ENCODE data around the gene SPATS2L.

The SPATS2L gene

DNA sequence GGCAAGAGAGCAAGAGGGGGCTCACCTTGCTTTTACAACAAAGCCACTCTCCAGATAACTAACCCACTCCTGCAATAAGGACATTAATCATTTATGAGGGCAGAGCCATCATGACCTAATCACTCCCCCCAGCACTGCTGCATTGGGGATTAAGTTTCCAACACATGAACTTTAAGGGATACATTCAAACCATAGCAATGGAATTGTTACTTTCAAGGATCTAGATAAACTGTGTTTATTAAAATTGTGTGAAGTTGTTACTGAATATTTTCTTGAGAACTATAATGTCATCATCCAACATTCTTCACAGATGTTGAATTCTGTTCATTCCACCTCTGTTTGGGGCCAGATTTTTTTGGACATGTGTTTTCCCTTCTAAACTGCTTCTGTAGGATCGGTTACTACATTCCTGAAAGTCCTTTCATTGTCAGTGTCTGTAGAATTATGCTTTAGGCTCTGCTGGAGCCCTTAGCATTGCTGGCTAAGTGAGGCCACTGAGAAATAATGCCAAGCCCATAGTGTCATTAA lies 50.4 kb downstream of the SPATS2L start:
- Mint-ChIP-seq H3K27ac (no peak overlapping the region), H3K27me3 (no peaks in the 10 kb centered on the region), H3K36me3 (ENCODE audit: low read depth) (no peaks in the 10 kb centered on the region), H3K4me1 (ENCODE audit: low read depth) (no peaks in the 10 kb centered on the region), H3K4me3 (no peak overlapping the region), H3K9me3 (no peaks in the 10 kb centered on the region)
- no peak for DNase-seq

DNA sequence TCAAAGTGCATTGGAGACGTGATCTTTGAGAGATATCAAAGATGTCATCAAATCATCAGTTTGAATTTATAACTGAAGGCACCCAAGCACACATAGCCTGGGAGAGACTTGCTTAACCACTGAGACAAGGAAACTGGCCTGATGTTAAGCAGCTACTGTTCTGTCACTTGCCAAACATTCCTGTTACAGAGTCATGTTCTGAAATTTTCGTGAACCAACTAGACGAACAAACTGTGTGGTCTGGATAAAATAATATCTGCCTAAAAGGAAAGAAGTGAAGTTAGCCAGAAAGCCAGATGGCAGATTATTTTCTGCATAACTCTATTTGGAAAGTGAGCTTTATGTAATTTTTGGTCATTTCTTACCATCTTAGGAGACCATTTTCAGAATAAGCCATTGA lies 51.4 kb downstream of the SPATS2L start:
- no peaks in the 10 kb centered on the region for H3K36me3 Mint-ChIP-seq (ENCODE audit: low read depth)
- no peak overlapping the region for H3K27ac Mint-ChIP-seq
- H3K4me3 Mint-ChIP-seq: no peak overlapping the region
- H3K27me3 Mint-ChIP-seq: no peaks in the 10 kb centered on the region
- DNase-seq: no peak
- H3K9me3 Mint-ChIP-seq: no peaks in the 10 kb centered on the region
- H3K4me1 Mint-ChIP-seq (ENCODE audit: low read depth): no peaks in the 10 kb centered on the region

DNA sequence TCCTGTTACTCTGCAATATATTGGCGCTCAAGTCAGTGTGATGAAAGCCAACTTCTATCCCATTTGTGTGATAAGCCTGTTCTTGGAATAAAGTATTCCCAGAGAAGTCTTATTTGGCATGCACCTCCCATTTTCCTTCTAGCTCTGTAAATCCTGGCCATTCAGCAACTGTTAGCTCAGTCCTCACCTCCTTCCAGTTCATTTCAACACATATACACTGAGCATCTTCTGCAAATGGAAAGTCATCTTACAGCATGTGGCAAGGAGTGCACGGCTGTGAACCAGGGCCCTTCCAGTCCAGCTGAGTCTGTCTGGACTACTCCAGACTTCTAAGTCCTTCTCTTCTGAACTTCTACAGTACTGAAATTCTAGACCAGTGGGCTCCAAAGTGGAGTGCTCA lies 53.1 kb downstream of the SPATS2L start:
- Mint-ChIP-seq H3K9me3 (no peaks in the 10 kb centered on the region), H3K27me3 (no peaks in the 10 kb centered on the region), H3K36me3 (ENCODE audit: low read depth) (no peaks in the 10 kb centered on the region), H3K4me3 (no peak overlapping the region), H3K4me1 (ENCODE audit: low read depth) (no peaks in the 10 kb centered on the region), H3K27ac (no peak overlapping the region)
- no peak for DNase-seq

DNA sequence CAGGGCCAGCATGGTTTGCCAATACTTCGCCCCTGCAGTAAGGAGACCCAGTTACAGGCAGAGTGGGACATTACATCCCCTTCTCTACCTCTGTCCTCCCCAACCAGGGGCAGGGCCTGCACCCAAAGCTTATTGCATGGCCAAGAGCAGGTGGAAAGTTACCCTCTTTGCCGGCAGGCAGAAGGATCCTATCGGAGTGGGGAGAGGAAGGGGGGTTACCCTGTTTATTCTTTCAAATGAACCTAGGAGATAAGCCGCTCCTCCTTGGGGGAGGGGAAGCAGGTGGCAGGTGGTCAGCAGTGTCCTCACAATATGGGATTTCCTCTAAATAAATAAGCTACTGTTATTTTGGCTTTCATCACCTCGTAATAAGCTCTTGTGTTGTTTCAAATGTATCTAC lies 53.9 kb downstream of the SPATS2L start:
- DNase-seq: no peak
- H3K27me3 Mint-ChIP-seq: no peaks in the 10 kb centered on the region
- no peak overlapping the region for H3K27ac Mint-ChIP-seq
- H3K4me3 Mint-ChIP-seq: no peak overlapping the region
- no peaks in the 10 kb centered on the region for H3K4me1 Mint-ChIP-seq (ENCODE audit: low read depth)
- H3K36me3 Mint-ChIP-seq (ENCODE audit: low read depth): no peaks in the 10 kb centered on the region
- H3K9me3 Mint-ChIP-seq: no peaks in the 10 kb centered on the region

DNA sequence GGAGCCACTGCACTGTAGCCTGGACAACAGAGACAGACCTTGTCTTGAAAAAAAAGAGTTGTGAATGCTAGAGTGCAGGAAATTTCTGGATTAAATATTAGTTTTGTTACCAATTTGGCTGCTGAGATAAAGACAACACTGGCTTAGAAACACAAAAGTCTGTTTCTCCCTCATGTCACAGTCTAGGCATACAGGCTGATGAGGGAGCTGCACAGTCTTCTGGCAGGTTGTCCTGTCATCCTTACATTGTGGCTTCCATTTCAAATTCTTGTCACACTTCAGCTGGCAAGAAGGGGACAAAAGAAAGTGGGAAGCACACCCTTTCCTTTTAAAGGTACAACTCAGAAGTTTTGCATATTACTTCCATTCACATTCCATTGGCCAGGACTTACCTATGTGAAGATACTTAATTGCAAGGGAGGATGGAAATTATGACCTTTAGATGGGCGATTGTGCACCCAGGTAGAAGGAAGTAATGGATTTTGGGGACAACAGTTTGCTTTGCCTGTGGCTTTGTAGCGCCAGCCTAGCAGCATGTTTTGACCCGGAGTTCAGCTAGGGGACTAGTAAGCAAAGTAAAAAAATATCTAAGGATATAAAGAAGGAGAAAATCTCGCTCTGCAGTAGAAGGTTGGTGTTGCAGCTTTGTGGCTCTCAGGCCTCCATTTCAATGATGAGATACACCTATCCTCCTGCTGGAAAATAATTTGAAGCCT lies 55.9 kb downstream of the SPATS2L start:
- no peaks in the 10 kb centered on the region for H3K4me1 Mint-ChIP-seq (ENCODE audit: low read depth)
- no peaks in the 10 kb centered on the region for H3K27me3 Mint-ChIP-seq
- H3K9me3 Mint-ChIP-seq: no peaks in the 10 kb centered on the region
- DNase-seq: no peak
- H3K4me3 Mint-ChIP-seq: no peak overlapping the region
- no peak overlapping the region for H3K27ac Mint-ChIP-seq
- H3K36me3 Mint-ChIP-seq (ENCODE audit: low read depth): no peaks in the 10 kb centered on the region

DNA sequence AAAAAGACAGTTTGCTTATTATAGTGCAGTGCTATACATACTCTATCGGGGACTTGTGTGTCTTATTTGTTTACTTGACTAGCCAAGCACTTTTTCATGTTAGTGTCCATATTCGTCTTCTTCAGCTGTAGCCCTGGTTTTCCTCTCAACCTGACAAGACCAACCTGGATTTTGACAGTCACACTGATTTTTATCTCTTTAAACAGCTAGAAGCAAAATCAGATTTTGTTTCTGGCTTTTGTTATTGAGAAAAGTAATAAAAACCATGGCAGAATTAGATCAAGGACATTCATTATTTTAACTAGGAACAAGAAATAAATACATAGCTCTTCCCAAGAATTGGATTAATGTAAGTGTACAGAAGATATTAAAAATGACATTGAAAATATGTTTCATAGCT lies 56.8 kb downstream of the SPATS2L start:
- H3K9me3 Mint-ChIP-seq: no peaks in the 10 kb centered on the region
- H3K4me3 Mint-ChIP-seq: no peak overlapping the region
- H3K27ac Mint-ChIP-seq: no peak overlapping the region
- H3K27me3 Mint-ChIP-seq: no peaks in the 10 kb centered on the region
- no peaks in the 10 kb centered on the region for H3K4me1 Mint-ChIP-seq (ENCODE audit: low read depth)
- H3K36me3 Mint-ChIP-seq (ENCODE audit: low read depth): no peaks in the 10 kb centered on the region
- DNase-seq: no peak

DNA sequence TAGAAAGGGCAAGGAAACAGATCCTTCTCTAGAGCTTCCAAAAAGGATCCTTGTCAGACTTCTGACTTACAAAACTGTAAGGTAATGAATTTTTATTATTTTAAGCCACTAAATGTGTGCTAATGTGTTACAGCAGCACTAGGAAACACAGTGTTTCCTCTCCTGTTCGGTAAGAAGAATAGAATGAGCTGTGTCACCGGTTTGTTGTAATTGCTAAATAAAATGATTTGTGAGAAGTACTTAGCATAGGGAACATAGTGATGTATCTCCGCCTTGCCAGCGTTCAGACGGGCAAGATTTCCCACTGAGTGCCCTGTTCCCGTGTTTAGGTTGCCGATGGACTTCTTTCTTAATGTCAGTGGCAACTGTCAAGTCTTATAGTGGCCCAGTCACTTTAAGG lies 57.6 kb downstream of the SPATS2L start:
- Mint-ChIP-seq H3K4me3 (no peak overlapping the region), H3K9me3 (no peaks in the 10 kb centered on the region), H3K36me3 (ENCODE audit: low read depth) (no peaks in the 10 kb centered on the region), H3K27ac (no peak overlapping the region), H3K4me1 (ENCODE audit: low read depth) (no peaks in the 10 kb centered on the region), H3K27me3 (no peaks in the 10 kb centered on the region)
- no peak for DNase-seq

DNA sequence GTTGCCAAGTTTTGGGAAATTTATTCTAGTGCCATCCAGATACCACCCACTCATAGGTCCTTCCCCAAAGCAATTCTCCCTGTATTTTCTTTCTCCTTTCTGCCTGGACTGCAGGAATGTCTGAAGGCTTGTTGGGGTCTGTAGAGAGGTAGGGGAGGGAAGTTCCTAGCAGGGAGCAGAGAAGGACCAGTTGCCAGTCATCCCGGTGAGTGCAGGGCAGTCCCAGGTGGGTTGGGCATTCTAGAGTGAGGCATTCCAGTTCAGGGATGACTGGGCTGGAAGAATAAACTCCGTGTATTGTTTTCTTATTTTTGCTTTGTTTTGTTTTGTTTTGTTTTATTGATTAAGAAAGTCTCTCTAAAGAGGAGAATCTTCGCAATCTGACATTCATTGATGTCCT lies 58.1 kb downstream of the SPATS2L start:
- no peaks in the 10 kb centered on the region for H3K36me3 Mint-ChIP-seq (ENCODE audit: low read depth)
- H3K27me3 Mint-ChIP-seq: no peaks in the 10 kb centered on the region
- no peaks in the 10 kb centered on the region for H3K4me1 Mint-ChIP-seq (ENCODE audit: low read depth)
- H3K9me3 Mint-ChIP-seq: no peaks in the 10 kb centered on the region
- H3K27ac Mint-ChIP-seq: no peak overlapping the region
- H3K4me3 Mint-ChIP-seq: no peak overlapping the region
- DNase-seq: no peak

DNA sequence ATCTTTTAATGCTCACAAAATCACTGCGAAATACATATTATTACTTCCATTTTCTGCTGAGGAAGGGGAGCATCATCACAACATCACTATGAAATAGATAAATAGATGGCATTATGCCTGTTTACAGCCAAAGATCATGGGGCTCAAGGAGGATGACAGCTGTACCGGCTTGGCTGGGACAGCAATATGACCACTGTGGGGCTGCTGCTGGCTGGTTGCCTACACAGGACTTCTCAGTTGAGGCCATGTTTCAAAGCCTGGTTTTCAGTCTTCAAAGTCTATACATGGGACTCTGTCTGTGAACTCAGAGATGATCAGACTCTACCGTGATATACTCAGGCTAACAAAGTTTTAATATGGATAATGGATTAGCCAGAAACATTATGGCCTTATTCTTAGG lies 58.7 kb downstream of the SPATS2L start:
- no peaks in the 10 kb centered on the region for H3K36me3 Mint-ChIP-seq (ENCODE audit: low read depth)
- H3K4me1 Mint-ChIP-seq (ENCODE audit: low read depth): no peaks in the 10 kb centered on the region
- no peaks in the 10 kb centered on the region for H3K27me3 Mint-ChIP-seq
- no peaks in the 10 kb centered on the region for H3K9me3 Mint-ChIP-seq
- no peak overlapping the region for H3K4me3 Mint-ChIP-seq
- DNase-seq: no peak
- no peak overlapping the region for H3K27ac Mint-ChIP-seq

DNA sequence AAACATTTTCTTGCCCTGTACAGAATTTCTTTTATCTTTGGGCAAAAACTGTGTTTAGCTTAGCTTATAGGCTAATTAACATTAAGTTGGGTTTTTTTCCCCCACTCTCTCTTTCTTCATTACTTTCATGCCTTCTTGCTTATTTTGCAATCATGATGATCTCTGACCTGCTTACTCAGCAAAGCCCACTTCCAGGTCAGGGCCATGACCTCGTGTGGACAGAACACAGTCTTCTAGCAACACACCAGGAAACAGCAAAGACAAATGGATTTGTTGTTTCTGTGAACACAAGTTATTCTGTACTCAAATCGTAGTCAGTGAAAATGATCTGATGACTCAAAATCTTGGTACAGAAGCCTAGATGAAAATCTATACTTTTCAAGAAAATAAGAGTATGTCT lies 60.7 kb downstream of the SPATS2L start:
- no peaks in the 10 kb centered on the region for H3K4me1 Mint-ChIP-seq (ENCODE audit: low read depth)
- H3K9me3 Mint-ChIP-seq: no peaks in the 10 kb centered on the region
- no peak for DNase-seq
- no peaks in the 10 kb centered on the region for H3K36me3 Mint-ChIP-seq (ENCODE audit: low read depth)
- H3K4me3 Mint-ChIP-seq: no peak overlapping the region
- H3K27ac Mint-ChIP-seq: no peak overlapping the region
- no peaks in the 10 kb centered on the region for H3K27me3 Mint-ChIP-seq

DNA sequence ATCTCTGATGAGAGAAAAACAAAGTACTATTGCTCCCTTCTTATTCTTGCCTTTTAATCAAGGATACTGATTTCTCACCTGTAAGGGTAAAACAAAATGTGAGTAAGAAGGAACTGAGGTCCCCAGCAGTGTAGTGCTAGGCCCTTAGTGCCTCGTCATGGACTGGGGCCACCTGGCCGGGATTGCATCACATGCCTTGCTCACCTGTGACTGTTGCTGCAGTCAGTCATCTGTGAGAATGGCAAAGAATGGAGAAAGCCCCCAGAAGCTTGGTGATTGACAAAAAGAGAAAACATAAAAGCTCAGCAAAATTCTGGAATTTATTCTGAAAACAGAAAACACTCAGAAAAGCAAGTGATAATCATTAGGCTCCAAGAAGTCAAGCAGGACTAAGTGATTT lies 63.4 kb downstream of the SPATS2L start:
- DNase-seq: no peak
- H3K4me1 Mint-ChIP-seq (ENCODE audit: low read depth): peaks cover 23% of the 10 kb centered on the region
- no peak overlapping the region for H3K4me3 Mint-ChIP-seq
- H3K9me3 Mint-ChIP-seq: no peaks in the 10 kb centered on the region
- no peaks in the 10 kb centered on the region for H3K36me3 Mint-ChIP-seq (ENCODE audit: low read depth)
- no peaks in the 10 kb centered on the region for H3K27me3 Mint-ChIP-seq
- H3K27ac Mint-ChIP-seq: no peak overlapping the region

DNA sequence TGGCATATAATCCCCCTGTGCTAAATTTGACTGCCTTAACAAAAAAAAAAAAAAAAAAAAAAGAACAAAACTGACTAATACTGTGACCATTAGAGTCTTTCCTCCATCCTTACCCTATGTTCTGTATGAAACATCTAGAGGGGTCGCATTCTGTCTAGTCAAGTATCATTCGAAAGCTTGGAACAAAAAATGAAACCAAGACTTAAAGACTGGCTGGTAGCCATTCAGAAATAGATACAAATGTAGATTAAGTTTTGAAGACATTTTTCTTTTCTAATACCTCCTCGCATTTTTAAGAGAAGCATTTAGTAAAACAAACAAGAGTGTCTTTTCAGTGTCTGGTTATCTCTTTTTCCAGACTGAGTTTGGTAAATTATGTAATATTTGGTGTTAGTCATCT lies 66.7 kb downstream of the SPATS2L start:
- Mint-ChIP-seq H3K4me1 (ENCODE audit: low read depth) (peaks cover 52% of the 10 kb centered on the region), H3K27ac (peak overlapping the region; percentile 46), H3K4me3 (peak overlapping the region; percentile 71), H3K36me3 (ENCODE audit: low read depth) (no peaks in the 10 kb centered on the region), H3K9me3 (no peaks in the 10 kb centered on the region), H3K27me3 (no peaks in the 10 kb centered on the region)
- no peak for DNase-seq

DNA sequence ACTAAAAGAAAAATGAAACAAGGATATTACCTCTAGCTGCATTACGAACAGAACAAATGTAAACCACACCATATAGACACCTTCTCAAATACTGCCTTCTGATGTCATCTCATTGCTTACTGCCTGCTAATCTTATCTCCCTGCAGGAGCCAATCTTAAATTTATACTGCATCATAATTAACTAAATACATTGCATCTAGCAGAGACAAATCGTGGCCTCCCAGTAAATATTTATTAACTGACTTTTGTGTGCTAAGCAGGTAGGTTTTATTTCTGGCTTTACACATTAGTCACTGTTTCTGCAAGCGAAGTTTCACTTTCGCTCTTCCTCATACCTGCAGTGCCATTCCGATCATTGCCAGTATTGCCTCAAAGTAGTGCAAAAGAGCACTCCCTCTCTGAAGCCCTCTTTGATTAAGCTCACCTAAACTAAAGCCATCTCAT lies 67.5 kb downstream of the SPATS2L start:
- H3K4me3 Mint-ChIP-seq: peak overlapping the region; percentile 71
- H3K4me1 Mint-ChIP-seq (ENCODE audit: low read depth): peaks cover 52% of the 10 kb centered on the region

DNA sequence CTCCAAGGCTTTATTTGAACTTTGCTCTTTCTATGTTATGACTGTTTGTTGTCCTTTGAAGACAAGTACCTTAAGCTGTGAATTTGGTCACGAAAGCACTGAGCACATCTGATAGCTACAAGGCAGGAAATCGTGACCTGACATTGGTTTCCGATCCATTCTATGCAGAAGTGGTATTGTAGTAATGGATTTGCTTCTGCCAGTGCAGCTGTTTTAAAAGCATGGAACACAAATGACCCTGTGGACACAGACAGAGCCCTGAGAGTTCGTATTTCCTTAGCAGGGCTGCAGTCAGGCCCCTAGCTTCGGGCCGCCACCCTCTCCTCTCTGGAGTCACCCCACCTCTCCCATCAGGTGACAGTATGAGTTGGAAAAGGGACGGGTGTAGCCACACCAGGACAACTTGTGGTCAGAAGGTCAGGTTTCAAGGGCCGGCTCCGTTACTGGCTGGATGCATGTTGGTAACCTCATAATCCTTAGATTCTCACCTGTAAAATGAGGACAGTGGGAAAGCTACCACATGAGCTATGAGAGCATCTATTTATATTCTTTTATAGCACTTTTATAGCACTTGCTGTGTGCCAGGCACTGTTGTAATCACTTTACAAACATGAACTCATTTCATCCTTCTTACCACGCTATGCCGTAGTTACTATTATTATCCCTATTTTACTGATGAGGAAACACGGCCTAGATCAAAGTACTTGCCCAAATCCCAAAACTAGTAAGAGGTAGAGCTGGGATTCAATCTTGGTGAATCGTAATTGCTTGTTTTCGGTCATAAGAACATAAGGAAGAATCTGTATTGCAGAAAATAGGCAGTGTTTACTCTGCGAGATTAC lies 70.2 kb downstream of the SPATS2L start:
- DNase-seq: no peak
- no peaks in the 10 kb centered on the region for H3K9me3 Mint-ChIP-seq
- H3K27ac Mint-ChIP-seq: no peak overlapping the region
- H3K36me3 Mint-ChIP-seq (ENCODE audit: low read depth): no peaks in the 10 kb centered on the region
- H3K4me1 Mint-ChIP-seq (ENCODE audit: low read depth): peaks cover 70% of the 10 kb centered on the region
- H3K4me3 Mint-ChIP-seq: no peak overlapping the region
- H3K27me3 Mint-ChIP-seq: no peaks in the 10 kb centered on the region

More for the DNA sequence above, 67.5 kb downstream of the SPATS2L start:
- no peak for DNase-seq
- H3K9me3 Mint-ChIP-seq: no peaks in the 10 kb centered on the region
- H3K36me3 Mint-ChIP-seq (ENCODE audit: low read depth): no peaks in the 10 kb centered on the region
- no peaks in the 10 kb centered on the region for H3K27me3 Mint-ChIP-seq
- peak overlapping the region; percentile 83 for H3K27ac Mint-ChIP-seq

Data from activated T-cell treated with anti-CD3 and anti-CD28 coated beads, Interleukin-2, amount 50 U/mL, for 24 hours (primary cell).